Right lobe of liver (tissue), 4 donors: ENCODE measurements around the gene TENT4B.

Experiments
- CTCF ChIP-seq, 4 donors: fragments of 200-600 bp in 3 of 4; fragments of 450-650 bp in 1 of 4; IDR thresholded peaks; one replicate each; pipeline versions ENCODE4 v1.5.1 to v1.8.0; 2016 to 2022; ENCODE audit warnings: antibody characterized with exemption in 4 of 4, mild to moderate bottlenecking in 2 of 4
- POLR2A ChIP-seq: fragments of 450-650 bp; IDR thresholded peaks from one replicate; pipeline ENCODE4 v1.6.1; 2017; ENCODE audit warnings: antibody characterized with exemption, mild to moderate bottlenecking
- donor health status: DM: no; HTN: no; CAD: no.
- donor health status: DM: no; HTN: no; CAD: no.
- donor health status: DM: no; HTN: yes; CAD: no.

- TF ChIP-seq CTCF (IDR thresholded peaks at IDR 0.05) = no peak
- TF ChIP-seq POLR2A = no peak
Observed at GRCh38 chr16:50156590-50156989, 3.5 kb downstream of the TENT4B start.
